ENCODE results near the gene GCLC.
"Not testable (repeated sequence)": the region's sequence is repeated elsewhere in the genome, so short reads cannot be mapped to it uniquely, and the experiment has no call there.

The GCLC gene

DNA sequence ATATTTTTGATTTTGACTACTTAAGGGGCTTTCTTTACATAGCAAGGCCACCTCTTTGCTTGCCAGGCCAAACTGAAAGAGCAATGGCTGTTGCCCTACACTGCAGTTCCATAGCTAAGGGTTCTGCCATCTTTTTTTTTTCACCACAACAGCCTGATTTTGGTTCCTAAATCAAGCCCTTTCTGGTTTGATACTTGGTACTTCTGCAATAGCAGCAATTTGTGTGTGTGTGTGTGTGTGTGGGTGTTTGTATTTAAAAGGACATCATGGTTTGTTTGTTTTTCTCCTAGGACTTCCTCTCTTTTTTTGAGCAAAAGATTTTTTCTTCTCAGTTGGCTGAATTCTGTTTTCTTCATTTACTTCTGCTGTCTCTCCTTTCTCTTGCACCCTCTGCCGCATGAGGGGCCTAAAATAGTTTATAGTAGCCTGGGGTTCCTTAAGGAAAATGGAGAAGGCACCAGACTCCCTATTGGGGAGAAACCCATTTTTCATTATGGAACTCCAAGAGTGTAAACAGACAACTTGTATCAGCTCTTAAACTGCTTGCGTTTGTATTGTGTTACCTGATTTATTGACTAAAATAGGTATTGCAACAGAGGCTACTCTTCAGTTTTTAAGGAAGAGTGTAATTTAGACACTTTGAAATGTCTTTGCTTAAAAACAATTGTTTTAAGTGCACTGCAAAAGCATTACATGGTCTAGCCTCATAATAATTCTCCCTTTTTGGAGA lies 12.2 kb upstream of the GCLC start:
- no peak for DNase-seq (ENCODE audit: low read depth)

DNA sequence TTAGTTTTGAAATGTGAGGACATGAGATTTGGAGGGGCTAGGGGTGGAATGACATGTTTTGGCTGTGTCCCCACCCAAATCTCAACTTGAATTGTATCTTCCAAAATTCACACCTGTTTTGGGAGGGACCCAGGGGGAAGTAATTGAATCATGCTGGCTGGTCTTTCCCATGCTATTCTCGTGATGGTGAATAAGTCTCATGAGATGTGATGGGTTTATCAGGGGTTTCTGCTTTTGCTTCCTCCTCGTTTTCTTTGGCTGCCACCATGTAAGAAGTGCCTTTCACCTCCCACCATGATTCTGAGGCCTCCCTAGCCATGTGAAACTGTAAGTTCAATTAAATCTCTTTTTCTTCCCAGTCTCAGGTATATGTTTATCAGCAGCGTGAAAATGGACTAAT lies 8.7 kb upstream of the GCLC start:
- DNase-seq (ENCODE audit: low read depth) = not testable (repeated sequence)

DNA sequence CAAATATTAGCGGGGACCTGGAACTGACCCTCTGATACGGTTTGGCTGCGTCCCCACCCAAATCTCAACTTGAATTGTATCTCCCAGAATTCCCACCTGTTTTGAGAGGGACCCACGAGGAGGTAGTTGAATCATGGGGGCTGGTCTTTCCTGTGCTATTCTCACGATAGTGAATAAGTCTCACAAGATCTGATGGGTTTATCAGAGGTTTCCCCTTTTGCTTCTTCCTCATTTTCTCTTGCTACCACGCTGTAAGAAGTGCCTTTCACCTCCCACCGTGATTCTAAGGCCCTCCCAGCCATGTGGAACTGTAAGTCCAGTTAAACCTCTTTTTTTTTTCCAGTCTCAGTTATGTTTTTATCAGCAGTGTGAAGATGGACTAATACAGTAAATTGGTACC lies 6.8 kb upstream of the GCLC start:
- not testable (repeated sequence) for DNase-seq (ENCODE audit: low read depth)

DNA sequence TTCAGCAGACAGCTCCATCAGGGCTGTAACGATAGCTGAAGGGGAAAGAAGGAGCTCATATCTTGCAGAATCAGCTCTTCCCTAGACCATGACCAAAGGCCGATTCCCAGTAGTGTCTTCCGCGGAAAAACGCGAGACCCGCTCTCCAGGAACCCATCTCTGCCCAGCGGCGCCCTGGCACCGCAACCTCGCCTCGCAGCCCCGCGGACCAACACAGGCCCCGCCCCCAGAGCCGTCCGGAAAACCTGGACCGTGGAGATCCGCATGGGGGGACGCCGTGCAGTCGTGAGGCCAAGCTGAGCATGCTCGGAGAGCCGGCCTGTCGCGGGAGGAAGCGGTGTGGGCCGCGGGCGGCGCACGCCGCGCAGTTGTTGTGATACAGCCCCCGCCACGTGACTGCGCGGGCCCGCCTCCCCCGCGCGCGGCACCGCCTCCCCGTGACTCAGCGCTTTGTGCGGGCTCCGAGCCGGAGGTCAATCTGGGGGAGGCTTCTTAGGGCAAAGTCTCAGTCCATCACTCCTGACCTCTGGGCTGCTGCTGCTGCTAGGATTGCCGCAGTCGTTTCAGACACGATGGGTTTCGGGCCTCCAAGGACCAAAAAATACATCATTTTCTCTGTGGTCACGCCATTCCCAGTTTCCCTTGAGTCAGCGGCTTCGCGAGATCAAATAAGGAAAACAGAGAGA lies 3.1 kb upstream of the GCLC start:
- peak; percentile 92 for DNase-seq (ENCODE audit: low read depth)

DNA sequence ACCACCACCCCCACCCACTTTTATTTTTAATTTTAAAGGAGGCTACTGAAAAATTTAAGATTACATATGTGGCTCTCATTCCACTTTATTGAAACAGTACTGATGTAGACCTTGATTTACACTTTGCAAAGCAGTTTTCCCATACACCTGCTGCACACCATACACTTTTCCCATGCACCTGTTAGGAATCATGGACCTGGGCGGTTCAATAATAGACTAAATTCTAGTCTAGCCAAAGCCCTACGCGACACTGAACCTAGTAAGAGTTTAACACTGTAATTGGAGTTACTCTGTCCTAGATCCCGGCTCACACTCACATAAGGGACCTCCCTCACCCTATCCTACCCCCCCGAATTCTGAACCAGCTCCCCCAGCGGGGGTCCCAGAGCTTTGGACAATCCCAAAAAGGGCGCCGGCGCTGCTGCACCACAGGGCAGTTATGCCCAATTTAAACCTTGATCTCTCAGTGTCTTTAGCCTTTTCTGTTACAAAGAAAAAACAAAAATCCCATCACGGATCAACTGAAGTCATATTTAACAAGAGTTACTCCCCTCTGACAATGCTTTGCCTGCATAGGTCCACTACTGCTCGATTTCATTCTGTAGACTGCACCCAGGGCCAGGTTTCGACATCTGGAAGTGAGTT lies 2.4 kb upstream of the GCLC start:
- no peak for DNase-seq (ENCODE audit: low read depth)

DNA sequence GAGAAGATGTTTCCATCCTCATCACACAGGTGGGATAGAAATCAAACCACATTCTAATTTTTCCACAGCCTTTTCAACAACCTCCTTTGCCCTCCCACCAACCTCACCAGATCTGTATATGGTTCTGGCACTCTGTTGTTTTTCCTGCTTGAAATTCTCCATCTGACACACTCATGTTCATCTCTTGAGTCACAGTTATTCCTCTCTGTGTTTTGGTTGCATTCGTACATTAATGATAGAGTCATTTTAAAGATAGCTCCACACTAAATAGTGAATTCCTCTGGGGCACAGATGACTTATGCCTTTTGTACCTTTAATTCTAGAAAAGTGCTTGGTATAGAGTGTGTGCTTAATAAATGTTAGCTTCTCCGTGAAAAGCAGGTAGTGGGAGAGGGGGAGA lies 1.4 kb upstream of the GCLC start:
- DNase-seq (ENCODE audit: low read depth) = no peak

DNA sequence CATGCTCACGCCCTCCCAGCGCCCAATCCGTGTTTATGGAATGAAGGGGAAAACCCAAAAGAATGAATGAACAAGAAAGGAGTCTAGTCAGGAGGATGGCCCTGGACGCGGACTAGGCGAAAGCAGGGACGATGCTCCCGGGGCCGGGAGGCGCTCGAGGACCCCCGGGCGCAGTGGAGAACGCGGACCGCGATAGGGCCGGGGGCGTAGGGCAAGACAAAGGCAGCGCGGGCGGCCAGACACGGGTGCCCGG lies 758 bp downstream of the GCLC start:
- no peak for DNase-seq (ENCODE audit: low read depth)

DNA sequence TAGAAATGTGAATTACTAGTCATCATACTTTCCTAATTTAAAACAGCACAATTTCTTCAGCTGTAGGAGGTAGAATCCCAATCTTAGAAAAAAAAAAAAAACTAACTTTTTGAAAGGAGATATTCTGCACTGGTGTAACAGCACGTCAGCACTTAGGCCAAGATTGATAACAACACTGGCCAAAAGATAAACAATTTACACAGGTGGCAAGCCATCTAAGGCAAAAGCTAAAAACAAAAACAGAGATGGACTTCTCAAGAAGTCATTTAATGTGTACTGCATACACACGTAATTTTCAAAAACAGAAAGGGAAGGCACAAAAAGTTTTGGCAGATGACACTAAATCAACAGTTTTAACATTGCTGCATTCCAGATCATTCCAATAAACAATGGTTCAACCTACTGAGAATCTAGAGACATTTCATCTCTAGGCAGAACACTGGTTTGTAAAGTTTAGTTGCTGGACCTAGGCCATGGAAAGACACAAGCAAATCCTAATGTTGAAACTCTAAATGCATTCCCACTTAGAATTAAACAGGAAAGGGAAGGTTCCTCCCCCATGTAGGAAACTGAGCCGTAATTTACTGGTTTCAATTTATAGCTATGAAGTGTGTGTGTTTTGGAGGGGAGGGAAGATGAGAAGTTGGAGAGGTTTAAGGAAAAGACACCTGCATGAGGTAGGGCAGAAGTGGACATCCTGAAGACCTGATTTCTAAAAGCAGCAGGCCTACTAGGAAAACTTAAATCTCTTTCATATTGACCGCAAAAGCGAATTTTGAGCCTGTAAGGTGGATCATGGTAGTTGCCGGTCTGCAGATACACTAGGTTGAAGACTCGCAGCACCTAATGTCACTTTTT lies 1.3 kb downstream of the GCLC start:
- no peak for DNase-seq (ENCODE audit: low read depth)

DNA sequence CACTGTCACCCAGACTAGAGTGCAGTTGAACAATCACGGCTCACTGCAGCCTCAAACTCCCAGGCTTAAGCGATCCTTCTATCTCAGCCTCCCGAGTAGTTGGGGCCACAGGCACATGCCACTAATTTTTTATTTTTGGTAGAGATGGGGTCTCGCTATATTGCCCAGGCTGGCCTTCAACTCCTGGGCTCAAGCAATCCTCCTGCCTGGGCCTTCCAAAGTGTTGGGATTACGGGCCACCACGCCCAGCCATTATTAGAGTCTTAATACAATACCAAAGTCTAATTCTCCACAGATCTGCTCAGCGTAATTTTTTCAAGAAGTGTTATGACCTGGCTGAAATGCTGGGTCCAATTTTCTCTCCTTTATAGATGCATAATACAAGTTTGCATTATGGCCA lies 3.0 kb downstream of the GCLC start:
- no peak for DNase-seq (ENCODE audit: low read depth)

DNA sequence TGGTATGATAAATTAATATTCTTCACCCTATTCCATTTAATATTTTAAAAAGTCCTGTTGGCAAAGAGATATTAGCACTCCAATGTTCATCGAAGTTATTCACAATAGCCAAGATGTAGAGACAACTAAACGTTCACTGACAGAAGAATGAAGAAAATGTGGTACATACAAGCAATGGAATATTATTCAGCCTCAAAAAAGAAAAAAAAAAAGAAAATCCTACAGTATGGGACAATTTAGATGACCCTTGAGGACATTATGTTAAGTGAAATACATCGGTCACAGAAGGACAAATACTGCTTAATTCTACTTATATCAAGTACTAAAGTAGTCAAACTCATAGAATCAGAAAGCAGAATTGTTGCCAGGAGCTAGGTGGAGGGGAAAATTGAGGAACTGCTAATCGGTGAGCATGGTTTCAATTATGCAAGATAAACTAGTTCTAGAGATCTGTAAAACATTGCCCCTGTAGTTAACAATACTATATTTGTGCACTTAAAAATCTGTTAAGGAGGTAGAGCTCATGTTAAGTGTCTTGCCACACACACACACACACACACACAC lies 4.7 kb downstream of the GCLC start:
- no peak for DNase-seq (ENCODE audit: low read depth)

DNA sequence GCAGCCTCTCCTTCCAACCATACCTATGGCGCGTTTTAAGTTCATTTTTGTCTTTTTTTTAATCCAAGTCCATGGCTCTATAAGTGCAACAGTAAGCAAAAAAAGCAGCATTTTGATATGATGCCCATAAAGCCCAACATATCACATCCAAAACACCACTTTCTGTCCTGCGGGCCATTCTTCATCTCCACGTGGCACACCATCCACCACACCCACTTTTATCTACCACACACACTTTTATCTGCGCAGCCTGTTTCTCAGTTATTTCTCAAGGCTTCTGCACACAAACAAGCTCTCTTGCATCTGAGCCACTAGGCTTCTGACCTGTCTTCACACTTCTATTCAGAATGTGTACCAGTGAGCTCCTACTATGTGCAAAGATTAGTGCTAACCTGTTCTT lies 5.3 kb downstream of the GCLC start:
- DNase-seq (ENCODE audit: low read depth) = no peak

DNA sequence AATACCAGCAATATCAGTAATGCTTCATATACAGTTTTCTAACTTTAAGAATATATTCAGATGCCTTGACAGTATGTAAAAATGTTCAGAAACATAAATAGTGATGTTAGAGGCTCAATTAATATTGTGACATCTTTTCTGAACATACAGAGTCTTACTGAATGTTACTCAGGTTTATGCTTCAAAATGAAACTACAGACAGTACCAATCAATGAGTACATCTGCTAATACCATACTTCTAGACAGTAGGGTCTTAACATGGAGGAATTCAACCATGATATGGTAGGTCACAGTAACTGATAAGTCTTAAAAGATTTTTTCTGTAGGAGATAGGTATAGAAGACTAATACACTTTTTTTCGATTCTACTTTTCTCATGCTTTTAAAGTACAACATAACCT lies 8.3 kb downstream of the GCLC start:
- no peak for DNase-seq (ENCODE audit: low read depth)

DNA sequence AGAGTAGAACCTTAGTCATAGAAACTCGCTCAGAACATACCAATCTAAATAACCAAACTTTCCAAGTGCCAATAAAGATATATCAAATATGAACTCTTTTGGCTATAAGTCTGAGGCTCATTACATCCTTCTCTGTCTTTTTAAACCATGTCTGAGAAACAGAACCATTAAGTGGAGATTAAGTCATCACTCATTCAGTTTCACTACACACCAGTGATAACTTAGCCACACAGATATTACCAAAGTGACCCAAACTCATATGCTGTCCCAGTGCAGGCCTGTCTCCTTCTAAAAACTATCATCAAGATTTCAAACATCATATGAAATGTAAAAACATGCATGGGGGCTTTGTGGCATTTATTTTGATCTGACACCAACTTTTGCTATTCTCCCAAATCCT lies 12.0 kb downstream of the GCLC start:
- DNase-seq (ENCODE audit: low read depth) = no peak

DNA sequence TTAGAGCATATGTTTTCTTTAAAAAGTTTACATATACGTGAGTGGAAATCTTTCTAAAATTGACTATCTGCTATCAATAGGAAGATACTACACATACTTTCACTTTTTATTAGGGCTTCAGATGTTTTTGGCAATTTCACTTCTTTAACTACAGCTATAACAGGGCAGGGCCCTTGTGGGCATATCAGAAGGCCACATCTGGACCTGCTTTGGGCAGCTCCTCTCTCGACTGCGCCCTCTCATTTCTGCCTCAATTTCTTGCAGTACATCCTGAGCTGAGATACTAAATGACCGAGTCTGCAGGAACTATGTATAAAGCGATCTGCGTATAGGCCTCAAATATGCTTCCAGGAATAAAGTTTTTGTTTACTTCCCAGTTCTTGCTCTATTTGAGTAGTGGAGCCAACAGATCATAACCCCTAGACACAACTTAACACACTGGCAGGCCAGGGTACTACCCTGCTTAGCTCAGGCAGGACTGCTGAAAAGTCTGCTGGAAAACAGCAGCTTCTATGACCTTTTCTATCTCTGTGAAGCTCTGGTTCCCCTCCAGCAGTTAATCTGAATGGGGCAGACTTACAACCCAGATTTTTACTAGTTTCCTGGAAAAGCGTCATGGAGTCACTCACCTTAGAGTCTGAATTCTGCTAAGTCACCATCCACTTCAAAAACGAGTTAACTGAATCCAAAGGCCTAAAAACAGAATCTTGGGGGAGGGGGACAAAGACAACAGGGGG lies 12.7 kb downstream of the GCLC start:
- DNase-seq (ENCODE audit: low read depth) = no peak

DNA sequence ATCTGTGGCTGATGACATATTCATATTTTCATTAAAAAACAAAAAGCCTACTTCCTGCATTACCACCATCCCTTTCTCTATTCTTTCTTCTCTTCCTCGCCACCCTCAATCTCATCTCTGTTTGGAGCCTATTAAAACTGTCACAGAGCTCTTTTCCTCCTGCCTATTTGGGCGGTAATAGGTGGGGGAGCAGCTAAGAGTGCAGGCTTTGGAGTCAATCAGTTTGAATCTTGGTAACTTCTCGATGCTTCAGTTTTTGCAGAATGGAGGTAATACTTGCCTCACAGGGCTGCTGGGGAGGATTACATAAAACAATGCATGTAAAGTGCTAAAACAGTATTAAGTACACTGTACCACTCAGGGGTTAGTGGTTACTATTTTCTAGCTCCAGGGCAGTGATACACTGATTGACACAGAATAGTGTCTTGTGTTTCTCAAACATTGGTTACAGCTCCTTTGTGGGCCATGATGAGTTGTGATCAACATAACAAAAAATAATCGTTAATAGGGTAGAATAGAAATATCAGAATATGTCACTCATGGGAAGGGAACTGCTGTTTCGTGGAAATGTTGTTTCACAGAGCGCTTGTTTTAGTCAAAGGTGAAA lies 14.0 kb downstream of the GCLC start:
- no peak for DNase-seq (ENCODE audit: low read depth)

DNA sequence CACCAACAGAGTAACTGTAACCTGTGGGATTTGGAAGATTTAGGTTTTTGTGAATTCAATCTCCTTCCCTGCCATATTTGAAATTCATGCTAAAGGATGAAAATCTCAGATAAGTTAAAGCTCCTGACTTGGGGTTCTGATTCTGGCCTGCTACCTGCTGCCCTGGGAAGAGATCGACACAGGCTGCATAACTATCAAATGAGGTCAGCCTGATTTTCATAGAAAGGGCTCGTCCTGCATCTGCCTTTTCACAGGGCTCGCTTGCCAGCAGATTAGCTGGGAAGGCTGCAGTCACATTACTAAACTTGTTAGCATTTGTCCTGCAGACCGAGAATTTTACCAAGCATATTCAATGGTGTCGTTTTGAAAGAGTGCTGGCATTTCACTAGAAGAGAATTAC lies 14.6 kb downstream of the GCLC start:
- no peak for DNase-seq (ENCODE audit: low read depth)

DNA sequence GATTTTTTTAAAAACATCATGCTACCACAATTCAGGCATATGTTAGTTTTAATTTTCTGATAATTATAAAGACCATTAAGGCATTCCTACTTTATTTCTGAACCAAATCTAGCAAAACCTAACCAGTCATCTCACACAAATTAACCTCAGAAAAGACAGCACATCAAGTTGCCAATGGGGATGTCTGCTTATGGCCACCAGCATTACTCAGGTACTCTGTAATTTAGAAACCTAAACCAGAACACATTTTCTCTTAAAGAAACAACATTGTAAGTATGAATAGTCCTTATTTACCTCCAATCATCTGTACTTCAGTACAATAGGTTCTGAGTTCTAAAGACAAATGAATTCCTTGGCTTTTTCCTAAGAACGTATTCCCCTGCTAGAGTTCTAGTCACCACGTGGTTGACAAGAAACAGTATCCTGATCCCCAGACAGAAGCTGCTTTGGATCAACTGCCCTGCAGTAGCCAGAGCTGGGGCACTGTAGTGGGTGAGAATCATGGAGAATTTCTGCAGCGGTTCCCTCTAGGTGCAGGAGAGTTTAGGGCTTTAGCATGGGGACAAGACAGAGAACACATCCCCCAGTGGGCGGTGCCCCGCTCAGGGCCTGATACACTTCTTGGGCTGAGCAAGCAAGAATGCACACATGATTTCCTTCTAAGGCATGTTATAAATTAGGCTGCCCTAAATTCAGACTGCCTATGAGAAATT lies 15.4 kb downstream of the GCLC start:
- no peak for DNase-seq (ENCODE audit: low read depth)

DNA sequence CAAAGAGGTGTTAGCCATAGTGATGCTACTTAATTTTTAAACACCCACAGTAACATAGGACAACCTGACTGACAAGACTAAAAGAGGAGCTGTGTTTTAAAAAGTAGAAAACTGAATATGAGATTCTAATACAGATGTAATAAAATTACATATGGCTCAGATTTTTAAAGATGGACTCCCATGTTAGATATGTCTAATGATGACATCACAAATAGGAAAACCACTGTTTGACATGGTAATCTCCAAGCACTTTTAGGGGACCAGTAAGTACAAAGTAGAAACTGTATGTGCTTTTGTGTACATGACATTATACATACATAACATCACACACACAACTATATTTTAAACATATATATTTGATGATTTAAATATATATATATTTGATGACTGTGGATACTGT lies 16.8 kb downstream of the GCLC start:
- DNase-seq (ENCODE audit: low read depth) = no peak

DNA sequence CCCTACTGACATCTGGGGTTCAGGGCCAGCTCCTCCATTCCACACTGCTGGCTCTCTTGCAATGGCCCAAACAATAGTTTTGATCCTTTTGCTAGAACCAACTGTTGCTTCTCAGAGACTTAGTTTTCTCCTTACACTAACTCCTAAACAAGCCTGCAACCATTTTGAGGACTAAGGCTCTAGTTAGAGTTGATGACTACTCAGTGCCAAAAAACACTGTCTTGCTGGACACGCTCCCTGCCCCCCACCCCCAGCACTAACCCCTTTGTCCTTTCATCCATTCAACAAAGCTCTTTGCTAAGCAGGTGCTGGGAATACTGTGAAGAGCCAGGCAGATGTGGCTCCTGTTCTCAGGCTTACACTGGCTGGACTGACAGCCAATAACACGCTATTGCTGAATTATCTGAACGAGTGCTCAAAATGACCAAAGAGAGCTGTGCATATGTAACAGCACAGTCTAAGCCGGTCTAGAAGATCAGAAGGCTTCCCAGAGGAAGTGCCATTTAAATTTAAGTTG lies 17.6 kb downstream of the GCLC start:
- no peak for DNase-seq (ENCODE audit: low read depth)

DNA sequence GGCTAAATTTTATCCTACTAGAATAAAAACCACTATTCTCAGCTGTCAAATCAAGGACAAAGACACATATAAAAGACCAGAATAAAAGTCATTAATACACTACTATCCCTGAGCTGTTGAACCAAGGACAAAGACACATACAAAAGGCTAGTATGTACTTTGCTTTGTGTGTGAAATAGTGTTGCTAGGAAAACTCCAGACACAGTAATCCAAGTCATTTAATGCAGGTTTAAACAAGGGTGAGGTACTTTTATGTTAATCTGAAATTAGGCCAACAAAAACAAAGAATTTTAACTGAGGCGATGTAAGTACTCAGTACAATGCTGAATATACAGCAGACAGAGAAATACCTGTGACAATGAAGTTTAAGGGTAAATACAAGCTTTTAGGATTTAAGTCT lies 18.9 kb downstream of the GCLC start:
- DNase-seq (ENCODE audit: low read depth) = no peak

DNA sequence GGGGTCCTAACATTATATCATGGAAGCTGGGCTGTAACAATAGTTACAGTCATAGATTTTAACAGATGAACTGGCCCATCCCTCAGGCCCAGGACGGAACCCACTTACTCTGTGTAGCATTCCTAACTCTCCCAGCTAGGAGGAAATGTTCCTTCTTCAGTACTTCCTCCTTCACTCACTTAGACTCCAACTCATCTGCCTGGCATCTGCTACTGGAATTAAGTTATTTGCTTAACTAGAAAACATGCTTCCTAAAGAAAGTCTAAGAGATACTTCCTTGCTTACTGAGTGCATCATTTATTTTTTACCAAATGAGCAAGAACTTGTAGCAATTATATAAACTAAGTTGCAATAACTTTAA lies 20.5 kb downstream of the GCLC start:
- no peak for DNase-seq (ENCODE audit: low read depth)

Measured in activated T-helper 1 cell treated with Interleukin-2 at 50 U/mL for 16 hours (primary cell).